HG02885 (cell line): ENCODE measurements around the gene ONECUT3.
"Not testable (repeated sequence)": the region's sequence is repeated elsewhere in the genome, so short reads cannot be mapped to it uniquely, and the experiment has no call there.

Experiments used
- ATAC-seq: cut with Tn5 transposase; IDR thresholded peaks from one replicate; pipeline ENCODE4 v1.9.1; 2021; ENCODE audit warnings: mild to moderate bottlenecking; ENCODE audit not compliant: unreplicated experiment, poor library complexity

Gene ONECUT3

DNA sequence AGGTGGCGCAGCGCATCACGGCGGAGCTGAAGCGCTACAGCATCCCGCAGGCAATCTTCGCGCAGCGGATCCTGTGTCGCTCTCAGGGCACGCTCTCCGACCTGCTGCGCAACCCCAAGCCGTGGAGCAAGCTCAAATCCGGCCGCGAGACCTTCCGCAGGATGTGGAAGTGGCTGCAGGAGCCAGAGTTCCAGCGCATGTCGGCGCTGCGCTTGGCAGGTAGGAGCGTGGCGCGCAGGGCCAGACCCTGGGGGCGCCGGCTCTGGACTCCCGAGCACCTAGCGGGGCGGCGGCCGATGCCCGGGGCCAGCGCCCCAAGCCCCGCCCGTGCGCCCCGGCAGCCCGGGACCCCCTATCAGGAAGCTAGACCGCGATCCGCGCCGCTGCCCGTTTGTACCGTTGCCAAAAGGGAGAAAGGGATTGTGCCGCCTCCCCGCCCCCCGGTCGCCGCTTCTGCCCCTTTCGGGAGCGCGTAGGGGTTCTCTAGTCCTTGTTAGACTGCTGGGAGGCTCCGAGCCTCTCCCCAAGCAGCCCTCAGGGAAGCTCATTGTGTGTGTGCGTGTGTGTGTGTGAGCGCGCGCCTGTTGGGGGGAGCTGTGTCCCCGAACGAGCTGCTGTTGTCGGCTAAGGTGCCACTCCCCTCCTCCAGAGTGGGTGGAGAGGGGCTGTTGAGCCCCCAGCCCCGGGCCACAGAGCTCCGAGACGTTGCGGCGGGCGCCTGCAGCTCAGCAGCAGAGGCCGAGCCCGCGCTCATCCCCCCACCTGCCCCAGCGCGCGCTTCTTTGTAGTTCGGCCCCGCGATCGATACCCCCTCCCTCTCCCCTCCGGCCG, 1.5 kb downstream of the ONECUT3 start:
- no peak for ATAC-seq

DNA sequence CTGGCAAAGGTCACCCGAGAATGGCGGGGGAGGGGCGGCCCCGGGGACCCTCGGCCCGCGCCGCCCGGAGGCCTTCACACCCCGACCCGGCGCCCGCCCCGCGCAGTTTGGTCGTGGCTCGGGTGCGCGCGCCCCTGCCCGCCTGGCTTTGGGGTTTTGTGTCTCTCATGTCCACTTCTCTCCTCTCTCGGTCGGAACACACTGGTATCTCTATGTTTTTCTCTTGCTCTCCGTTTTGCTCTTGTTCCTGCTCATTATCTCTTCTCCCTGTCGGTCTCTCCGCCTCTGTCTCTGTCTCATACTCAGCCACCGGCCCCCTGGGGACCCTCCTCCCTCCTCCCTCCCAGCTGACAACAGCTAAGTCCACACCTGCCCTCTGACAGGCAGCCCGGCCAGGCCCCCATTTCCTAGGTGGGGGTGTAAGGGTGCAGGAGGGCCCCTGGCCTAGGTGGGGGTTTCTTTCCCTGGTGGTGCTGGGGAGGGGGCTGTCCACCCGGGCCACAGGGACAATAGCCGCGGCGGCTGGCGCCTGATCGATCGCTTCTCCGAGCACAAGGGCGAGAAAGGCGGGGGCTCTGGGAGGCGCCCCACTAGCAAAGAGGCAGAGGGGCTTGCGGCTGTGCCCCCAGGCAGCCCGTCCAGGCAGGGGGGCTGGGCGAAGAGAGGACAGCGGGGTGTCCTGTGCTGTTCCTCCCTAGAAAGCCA, 2.3 kb downstream of the ONECUT3 start:
- ATAC-seq = no peak

DNA sequence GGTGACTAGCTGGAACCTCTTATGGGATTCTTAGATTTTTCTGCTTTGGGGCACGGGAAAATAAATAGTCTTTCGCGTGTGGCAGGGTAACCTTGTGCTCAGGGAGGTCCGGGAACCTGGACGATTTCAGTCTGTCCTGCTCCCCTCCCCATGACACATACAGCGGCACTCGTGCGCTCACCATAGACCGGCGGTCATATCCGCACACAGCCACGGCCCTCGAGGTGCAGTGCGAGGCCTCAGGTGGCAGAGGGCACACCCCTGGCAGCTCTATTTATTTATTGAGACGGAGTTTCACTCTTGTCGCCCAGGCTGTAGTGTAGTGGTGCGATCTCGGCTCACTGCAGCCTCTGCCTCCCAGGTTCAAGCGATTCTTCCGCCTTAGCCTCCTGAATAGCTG, 3.0 kb downstream of the ONECUT3 start:
- ATAC-seq = no peak

DNA sequence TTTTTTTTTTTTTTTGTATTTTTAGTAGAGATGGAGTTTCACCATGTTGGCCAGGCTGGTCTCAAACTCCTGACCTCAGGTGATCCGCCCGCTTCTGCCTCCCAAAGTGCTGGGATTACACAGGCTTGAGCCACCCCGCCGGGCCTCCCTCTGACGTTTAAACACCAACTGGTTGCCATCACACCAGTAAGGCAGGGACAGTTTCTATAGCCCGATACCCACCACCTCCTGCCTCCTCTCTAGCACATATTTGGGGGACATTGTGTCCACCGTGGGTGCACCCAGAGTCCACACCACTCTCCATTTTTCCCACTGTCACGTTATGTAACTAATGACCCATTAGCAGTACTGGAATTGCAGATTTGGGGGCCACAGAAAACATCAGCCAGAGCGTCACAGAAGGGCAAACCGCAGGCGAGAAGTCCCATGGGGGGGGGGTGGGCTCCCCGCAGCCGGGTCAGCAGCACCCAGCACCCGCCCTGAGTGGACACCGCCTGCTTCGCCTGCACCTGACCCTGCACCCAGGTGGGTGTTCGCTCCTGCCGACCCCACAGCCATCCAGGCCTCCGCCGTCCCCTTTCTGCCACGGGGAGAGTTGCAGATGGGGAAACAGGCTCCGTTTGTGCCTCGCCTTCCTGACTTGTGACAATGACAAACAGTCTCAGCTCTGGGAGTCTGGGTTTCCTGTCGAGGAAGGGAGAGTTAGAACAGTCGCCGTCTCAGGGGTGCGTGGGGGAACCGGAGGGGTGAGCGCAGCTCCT, 3.6 kb downstream of the ONECUT3 start:
- no peak for ATAC-seq

DNA sequence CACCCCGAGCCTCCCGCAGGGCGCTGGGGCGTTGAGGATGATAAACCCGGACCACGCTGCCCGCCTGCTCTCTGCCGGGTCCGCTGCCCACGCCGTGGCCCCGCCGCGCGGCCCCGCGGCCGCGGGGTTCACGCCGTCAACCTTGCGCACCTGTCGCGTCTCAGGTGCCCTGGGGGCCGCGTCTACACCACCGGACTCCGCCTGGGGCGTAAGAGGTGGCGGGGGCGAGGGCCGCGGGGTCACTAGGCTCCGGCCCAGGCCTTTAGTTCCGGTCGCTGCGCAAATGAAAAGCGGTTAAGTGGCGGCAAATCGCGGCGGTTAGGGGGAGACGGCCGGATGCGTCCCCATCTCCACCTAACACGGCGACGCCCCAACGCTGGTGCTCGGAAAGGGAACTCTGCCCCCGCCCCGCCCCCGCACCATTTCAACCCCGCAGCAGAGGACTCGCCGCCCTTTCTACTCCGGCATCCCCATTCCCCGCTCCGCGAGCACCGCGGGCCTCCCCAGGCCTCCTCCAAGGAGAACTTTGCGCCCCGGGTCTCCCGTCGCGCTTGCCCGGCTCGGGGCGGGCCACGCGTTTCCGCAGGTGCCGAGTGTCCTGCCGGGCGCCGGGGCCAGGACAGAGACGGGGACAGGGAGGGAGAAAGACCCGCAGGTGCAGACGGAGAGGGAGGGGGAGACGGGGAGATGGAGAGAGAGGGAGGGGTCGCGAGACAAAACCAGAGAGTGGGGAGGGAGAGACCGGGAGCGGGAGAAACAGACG, 4.3 kb downstream of the ONECUT3 start:
- ATAC-seq = no peak

DNA sequence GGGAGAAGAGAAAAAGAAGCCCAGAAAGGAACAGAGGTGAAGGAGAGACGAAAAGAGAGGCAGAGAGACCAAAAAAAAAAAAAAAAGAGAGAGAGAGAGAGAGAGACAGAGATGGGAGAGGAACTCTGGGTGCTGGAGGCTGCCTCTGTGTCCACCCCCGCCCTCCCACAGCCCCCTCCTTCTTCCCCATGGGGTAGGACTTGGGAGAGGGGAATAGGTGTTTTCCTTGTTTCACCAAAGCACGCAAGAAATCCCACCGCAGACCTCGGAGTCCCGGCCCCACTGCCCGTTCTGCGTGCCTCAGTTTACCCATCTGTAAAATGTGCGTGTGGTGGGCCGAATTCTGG, 4.9 kb downstream of the ONECUT3 start:
- no peak for ATAC-seq

DNA sequence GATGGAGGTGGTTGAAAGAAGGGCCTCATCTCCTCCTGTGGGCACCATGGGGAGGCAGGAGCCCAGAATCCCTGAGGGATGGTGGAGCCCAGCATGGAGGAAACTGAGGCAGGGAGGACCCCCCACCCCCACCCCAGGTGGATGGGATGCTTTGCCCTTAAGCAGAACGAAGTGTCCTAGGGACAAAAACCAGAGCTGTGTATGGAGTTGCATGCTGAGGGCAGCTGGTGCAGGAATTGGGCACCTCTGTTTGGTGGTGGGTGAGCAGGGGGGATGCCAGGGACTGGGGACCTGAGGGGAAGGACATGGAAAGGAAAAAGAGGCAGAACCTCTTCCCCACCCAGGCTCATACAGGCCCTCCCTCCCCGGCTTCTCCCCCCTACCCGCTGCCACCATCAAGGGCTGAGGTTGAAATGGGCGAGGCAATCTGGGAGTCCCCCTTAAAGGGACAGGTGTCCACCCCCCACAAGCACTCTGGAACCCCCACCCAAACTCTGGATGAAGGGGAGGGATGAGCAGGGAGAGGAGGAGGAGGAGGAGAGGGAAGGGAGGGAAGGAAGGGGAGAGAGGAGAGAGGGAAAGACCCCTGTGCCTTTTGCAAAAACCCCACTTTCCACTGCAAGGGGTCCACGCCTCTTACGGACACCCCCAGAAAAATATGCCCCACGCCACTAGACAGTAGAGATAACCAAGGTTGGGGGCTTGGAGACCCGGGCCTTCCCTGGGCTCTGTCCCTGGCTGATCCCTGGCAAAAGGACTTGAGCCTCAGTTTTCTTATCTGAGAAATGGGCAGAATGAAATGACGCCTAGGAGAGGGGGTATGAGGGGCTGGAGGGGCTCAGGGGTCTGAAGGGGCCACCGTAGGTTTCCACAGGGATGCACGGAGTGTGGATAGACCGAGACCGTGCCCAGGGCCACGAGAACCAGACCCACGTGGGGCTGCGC, 5.9 kb downstream of the ONECUT3 start:
- no peak for ATAC-seq

DNA sequence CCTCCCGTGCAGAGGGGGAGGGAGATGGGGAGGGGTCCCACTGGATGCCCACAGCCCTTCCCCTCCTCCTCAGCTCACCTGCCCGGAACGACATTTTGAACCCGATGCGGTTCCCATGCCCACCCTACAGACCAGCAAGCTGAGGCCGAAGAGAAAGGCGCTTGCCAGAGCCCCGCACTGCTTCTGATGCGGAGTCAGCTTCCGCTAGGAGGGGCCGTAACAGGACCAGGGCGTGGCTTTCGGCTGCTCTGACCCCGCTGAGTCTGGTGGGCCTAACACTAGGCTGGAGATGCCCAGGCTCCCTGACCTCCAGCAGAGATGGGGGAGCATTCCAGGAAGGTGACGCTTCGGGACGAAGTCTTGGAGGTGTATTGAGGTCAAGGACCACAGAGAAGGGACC, 6.7 kb downstream of the ONECUT3 start:
- no peak for ATAC-seq

DNA sequence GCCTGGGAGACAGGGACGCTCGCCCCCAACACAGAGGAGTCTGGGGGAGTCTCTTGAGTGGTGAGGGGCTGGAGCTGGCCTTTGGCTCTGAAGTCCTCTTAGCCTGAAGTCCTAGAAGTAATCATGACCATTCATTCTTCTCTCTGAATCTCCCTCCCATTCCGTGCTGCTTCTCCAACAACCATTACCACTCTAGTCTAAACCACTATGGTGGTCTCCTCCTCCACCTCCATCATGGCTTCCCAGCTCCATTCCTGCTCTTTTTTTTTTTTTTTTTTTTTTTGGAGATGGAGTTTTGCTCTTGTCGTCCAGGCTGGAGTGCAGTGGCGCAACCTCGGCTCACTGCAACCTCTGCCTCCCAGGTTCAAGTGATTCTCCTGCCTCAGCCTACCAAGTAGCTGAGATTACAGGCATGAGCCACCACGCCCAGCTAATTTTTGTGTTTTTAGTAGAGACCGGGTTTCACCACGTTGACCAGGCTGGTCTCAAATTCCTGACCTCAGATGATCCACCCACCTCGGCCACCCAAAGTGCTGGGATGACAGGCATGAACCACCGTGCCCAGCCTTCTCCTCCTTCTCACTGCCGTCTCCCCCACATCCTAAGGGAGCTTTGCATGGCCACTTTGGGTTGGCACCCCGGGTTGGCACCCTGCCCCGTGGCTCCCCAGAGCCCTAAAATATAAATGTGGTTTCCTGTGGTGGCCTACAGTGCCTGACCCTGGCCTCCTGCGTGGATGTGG, 7.7 kb downstream of the ONECUT3 start:
- not testable (repeated sequence) for ATAC-seq

DNA sequence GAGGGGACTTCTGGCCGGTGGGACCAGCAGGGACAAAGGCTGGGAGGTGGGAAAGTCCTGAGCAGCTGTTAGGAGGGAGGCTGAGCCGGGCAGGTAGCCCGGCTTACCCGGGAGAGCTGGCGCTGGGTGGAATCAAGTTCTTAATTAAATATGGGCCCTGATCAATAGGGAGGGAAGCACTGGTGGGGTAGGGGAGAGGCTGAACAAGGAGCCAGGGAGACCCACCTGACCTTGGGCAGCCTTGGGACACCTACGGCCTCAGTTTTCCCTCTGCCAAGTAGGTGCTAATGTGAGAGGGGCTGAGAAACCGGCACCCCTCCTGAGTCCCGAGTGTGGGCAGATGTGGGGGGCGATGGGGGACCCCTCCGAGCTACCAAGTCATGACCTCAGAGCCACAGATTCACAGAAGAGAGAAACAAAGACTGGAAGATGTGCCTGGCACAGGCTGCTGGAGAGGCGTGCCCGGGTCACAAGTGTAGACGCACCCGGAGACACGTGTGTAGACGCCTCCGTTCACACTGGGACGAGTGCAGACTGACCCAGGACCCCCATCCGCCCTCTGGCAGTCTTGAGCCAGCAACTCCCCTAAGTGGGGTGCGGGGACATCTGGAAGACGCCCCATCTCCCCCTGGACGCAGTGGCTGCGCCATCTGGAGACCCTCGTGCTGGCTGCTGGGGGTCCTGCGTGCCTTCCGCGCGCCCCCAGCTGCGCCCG, 8.4 kb downstream of the ONECUT3 start:
- ATAC-seq = no peak

DNA sequence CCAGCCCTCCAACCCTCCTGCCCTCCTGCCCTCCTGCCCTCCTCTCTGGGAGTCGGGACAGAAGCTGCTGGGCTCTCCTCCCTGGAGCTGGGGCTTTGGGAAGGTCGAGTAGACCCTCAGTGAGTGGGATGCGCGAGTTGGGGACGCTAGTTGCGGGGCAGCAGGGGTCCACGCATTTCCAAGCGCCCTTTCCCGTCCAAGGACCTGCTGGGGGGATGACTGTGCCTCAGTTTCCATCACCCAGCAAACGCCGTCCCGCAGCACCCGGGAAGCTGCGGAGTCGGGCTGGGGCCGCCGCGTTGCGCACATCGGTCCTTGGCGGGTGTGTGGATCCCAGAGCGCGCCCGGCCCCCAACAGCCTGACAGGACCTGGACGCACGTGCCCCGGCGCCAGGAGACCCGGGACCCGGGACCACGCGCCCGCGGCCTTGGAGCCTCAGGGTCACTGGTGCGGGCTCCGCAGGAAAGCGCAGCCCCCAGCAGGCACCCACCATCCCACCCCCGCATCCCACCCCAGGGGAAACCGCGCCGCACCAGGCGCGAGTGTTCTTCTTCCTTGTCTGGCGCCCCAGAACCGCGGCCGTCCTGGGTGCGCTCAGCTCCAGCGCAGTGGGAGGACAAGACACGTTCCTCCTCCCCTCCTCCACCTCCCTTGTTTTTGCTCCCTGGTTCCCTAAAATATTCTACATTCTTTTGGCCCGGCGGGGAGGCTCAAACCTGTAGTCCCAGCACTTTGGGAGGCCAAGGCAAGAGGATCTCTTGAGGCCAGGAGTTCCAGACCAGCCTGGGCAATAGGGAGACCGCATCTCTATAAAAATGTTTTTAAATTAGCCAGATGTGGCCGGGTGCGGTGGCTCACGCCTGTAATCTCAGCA, 9.2 kb downstream of the ONECUT3 start:
- no peak for ATAC-seq

DNA sequence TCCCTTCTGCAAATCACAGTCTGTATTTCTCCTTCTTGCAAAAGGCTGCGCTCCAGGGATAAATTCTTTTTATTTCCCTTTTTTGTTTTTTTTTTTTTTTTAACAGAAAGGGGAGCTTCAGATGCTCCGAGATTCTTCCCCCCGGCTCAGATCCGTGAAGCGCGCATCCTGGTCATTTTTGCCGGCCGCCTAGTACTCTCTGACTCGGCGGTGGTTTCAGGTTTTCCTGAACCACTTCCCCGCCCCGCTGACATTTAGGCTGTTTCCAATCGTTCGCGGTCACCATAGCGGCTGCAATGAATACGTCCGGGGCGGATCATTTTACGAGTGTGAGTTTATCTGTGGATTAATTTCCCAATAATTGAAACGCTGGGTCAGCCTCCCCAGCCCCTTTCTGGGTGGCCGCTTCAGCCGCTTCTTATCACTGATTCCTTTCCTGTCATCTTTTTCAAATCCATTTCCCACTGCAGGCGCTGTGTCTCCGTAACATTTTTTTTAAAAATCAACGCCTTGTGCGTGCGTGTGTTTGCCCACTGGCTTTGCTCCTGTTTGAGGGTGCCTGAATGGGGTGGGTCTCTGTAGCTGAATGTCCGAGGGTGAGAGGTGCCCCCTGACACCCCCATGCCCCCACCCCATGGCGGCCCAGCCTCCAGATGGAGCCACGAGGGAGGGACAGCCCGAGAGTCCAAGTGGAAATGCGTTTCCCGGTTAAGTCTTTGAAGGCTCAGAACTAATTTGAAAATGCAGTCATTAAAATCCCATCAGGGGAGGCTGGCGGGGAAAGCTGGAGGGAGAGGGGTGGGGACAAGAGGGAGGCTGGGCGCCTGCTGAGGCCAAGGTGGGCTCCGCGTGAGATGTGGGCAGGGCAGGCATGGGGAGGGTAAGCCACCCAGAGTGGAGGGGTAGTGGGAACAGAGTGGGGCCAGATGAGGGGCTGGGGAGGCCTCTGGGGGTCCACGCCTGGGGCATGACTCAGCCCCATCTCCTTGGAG, 10.6 kb downstream of the ONECUT3 start:
- no peak for ATAC-seq

DNA sequence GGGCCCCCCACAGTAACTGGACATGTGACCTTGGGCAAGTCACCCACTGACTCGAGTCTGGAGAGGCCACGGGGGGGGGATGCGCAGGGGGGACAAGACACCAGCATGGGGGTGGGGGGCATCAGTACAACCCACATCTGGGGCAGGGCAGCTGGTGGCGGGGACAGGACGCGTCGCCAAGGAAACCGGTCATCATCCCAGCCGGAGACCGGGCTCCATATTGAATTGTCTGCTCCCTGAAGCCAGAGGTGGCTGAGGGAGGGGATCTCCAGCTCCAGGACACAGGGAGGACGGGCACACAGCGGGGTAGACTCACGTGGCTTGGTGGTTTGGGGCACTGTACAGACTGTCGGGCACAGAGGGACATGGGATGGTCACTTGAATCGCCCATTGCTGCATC, 11.4 kb downstream of the ONECUT3 start:
- no peak for ATAC-seq

DNA sequence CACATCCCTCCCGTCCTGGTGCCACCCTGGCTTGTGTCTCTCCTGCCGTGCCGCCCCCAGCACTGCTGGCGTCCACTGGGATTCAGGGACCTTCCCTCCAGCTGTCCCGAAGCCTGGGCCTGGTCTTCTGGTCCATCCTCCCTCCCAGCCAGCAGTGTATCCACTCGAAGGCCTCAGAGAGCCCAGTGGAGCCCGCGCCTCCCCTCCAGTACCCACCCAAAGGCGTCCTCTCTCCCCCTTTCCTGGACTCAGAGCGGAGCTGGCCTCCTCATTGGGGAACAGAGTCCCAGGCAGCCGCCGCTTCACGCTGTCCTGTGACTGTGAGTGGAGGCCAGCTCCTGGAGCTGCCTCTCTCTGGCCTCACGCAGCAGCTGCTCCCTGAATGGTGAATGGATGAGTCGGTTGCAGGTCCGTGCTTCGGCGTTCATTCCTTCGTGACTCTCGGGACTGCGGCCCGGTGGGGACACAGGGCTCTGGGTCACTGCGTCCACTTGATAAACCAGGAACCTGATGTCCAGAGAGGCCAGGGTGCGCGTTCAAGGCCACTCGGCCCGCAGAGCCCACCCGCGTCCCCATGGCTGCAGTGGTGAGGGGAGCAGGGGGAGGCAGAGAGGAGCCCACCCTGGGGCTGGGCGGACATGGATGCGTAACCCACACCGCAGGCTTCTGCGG, 12.1 kb downstream of the ONECUT3 start:
- no peak for ATAC-seq
